ENCODE results near the gene SLC44A4.
A peak's percentile ranks its signal among the peaks of the same experiment; 100 is the strongest.
"Not testable (repeated sequence)": the region's sequence is repeated elsewhere in the genome, so short reads cannot be mapped to it uniquely, and the experiment has no call there.

SLC44A4 gene

GRCh38 chr6:31878726-31879125 is at the start of gene SLC44A4:
SLC44A4 (minus strand) TSS chr6:31878997; CDS start chr6:31878980, 17 bp downstream.
- ATAC-seq (no peak), DNase-seq (no peak)

DNA sequence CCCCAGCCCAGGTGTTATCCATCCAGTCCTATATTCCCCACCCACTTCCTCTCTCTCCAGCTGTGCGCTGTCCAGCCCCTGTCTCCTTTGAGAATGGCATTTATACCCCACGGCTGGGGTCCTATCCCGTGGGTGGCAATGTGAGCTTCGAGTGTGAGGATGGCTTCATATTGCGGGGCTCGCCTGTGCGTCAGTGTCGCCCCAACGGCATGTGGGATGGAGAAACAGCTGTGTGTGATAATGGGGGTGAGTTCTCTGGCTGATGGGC is 49.8 kb upstream of the SLC44A4 start:
- ATAC-seq (no peak), DNase-seq (no peak)

- DNase-seq (no peak), ATAC-seq (no peak)
Observed at GRCh38 chr6:31927863-31928671, 49.3 kb upstream of the SLC44A4 start.

GRCh38 chr6:31927242-31927862 is 48.6 kb upstream of the SLC44A4 start, which contains the start of gene C2:
C2 (plus strand) TSS chr6:31927717; CDS start chr6:31927753, 36 bp downstream.
- no peak for DNase-seq
- ATAC-seq: no peak

GRCh38 chr6:31922942-31923341 is 44.1 kb upstream of the SLC44A4 start:
- DNase-seq (peak; percentile 36), ATAC-seq (peak; percentile 65)

DNA sequence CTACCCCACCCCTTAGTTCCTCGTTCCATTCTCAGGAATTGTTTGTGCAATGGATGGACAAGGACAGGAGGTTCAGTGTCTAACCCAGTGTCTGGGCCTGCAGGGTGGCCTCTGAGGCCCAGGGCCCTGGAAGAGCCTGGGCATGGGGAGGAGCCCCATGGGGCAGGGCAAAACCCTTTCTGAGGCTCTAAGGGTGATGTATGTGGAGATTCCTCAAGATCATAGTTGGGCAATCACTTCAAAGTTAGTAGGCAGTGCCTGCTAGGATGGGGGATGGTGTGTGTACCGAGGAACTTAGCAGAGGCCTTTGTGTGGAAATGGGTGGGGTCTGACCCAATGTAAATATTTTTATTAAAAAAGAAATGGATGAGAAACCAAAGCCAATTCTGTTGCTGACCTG is 42.0 kb upstream of the SLC44A4 start:
- no peak for ATAC-seq
- DNase-seq: no peak

DNA sequence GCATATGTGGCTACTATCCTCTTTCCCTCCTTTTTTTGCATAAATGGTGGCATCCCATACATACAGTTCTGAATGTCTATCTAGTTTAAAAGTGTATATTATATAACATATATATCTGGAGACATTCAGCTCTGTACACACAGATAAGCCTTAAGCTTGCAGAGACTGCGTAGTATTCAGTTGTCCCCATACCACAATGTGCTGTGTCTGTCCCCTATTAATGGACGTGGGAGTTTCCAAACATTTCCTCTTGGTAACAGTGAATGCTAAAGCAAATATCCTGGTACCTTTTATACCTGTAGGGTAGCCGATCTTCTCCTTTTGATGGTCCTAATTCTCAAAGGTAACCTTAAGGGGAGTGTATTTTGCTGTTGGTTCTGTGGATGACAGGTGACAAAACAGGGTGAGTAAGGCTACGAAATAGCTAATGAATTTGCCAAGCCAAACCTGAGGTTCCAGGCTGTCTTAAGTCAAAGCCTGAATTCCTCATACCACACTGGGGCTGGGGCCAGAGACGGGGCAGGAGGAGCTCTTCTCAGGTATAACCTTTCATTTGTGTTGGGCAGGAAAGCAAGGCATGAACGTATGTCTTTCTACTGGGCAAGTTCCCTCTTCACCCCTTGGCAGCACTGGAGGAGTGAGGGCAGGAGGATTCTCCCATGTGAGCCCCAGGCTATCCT is 41.0 kb upstream of the SLC44A4 start:
- no peak for ATAC-seq
- no peak for DNase-seq

DNA sequence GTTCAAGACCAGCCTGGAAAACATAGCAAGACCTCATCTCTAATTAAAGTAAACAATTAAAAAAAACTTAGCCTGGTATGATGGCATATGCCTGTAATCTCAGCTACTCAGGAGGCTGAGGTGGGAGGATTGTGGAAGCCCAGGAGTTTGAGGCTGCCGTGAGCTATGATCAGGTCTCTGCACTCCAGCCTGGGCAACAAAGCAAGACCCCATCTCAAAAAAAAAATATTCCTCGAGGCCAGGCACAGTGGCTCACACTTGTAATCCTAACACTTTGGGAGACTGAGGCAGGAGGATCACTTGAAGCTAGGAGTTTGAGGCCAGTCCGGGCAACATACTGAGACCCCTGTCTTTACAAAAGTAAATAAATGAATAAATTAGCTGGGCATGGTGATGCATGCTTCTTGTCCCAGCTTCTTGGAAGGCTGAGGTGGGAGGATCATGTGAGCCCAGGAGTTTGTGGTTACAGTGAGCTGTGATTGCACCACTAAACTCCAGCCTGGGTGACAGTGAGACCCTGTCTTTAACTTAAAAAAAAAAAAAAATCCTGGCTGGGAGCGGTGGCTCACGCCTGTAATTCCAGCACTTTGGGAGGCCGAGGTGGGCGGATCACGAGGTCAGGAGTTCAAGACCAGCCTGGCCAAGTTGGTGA is 39.4 kb upstream of the SLC44A4 start:
- ATAC-seq (no peak), DNase-seq (no peak)

GRCh38 chr6:31915756-31916155 is 37.0 kb upstream of the SLC44A4 start:
- DNase-seq (no peak), ATAC-seq (no peak)

DNA sequence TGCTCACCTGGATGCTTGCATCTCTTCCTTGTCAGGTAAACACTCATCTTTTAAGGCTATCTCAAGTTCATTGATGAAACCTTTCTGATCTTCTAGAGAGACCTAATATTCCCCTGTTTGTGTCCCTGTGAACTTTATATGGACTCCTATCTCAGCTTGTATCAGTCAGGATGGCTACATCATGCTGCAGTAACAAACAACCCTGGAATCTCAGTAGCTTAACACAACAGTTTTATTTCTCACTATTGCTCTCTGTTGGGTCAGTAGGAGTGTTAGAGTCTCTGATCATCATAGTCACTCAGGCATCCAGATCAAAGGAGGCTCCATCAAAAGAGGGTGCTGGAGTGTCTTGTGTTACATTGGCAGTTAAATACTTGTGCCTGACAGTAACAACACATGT is 36.6 kb upstream of the SLC44A4 start:
- no peak for ATAC-seq
- no peak for DNase-seq

- ATAC-seq: no peak
- no peak for DNase-seq
Observed at GRCh38 chr6:31911826-31912585, 33.2 kb upstream of the SLC44A4 start.

- not testable (repeated sequence) for ATAC-seq, DNase-seq
Observed at GRCh38 chr6:31909298-31909697, 30.5 kb upstream of the SLC44A4 start.

- ATAC-seq (peak; percentile 47), DNase-seq (no peak)
Observed at GRCh38 chr6:31908791-31909190, 30.0 kb upstream of the SLC44A4 start.

- not testable (repeated sequence) for ATAC-seq
Observed at GRCh38 chr6:31908255-31908654, 29.5 kb upstream of the SLC44A4 start.

DNA sequence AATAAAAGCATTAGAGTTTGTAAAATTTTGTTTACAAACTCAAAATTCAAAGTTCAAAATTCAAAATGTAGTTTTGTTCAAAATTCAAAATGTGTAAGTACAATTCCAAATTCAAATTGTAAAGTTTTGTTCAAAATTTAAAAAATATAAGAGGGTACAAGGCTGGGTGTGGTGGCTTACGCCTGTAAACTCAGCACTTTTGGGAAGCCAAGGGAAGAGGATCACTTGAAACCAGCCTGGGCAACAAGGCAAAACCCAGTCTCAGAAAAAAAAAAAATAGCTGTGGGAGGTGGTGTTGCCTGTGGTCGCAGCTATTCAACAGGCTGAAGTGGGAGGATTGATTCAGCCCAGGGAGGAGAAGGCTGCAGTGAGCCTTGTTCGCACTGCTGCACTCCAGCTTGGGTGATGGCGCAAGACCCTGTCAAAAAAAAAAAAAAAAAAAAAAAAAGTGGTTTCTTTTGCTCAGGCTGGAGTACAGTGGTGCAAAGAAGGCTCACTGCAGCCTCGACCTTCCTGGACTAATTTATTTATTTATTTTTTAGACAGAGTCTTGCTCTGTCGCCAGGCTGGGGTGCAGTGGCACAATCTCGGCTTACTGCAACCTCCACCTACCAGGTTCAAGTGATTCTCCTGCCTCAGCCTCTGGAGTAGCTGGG is 28.5 kb upstream of the SLC44A4 start:
- no peak for DNase-seq
- peak; percentile 44 for ATAC-seq

More at GRCh38 chr6:31908255-31908654, 29.5 kb upstream of the SLC44A4 start:
- DNase-seq: not testable (repeated sequence)

GRCh38 chr6:31906727-31907126 is 27.9 kb upstream of the SLC44A4 start:
- not testable (repeated sequence) for DNase-seq, ATAC-seq

- no peak for DNase-seq
- ATAC-seq: no peak
Observed at GRCh38 chr6:31906122-31906521, 27.3 kb upstream of the SLC44A4 start.

GRCh38 chr6:31905041-31905440 is 26.2 kb upstream of the SLC44A4 start:
- DNase-seq: no peak
- ATAC-seq: no peak

- DNase-seq (no peak), ATAC-seq (no peak)
Observed at GRCh38 chr6:31903957-31904356, 25.2 kb upstream of the SLC44A4 start.

- DNase-seq (peak; percentile 89), ATAC-seq (peak; percentile 78)
Observed at GRCh38 chr6:31901953-31902643, 23.3 kb upstream of the SLC44A4 start, which contains the start of gene ZBTB12. ZBTB12 (minus strand) TSS chr6:31902086; CDS start chr6:31901305, 781 bp downstream.
